Mesodermal cell (in vitro differentiated cells): ENCODE data around the gene POU6F2.

Experiments used
- H3K27ac ChIP-seq: 2 replicates; pipeline ENCODE4 v1.7.0; 2013; ENCODE audit warnings: mild to moderate bottlenecking, low read depth, low read length, moderate library complexity; ENCODE audit not compliant: severe bottlenecking
- H3K36me3 ChIP-seq: 2 replicates; pipeline ENCODE4 v1.7.1; 2013; ENCODE audit warnings: mild to moderate bottlenecking, low read length, moderate library complexity; ENCODE audit not compliant: control insufficient read depth, insufficient read depth
- H3K4me1 ChIP-seq: one replicate; pipeline ENCODE4 v1.7.1; 2013; ENCODE audit warnings: mild to moderate bottlenecking, low read length; ENCODE audit not compliant: insufficient read depth, control insufficient read depth, poor library complexity, severe bottlenecking
- H3K4me3 ChIP-seq: 2 replicates; pipeline ENCODE4 v1.7.0; 2013; ENCODE audit warnings: low read length, control low read depth, mild to moderate bottlenecking; ENCODE audit not compliant: insufficient read depth, poor library complexity, severe bottlenecking; ENCODE audit errors: extremely low read depth
- H3K9me3 ChIP-seq: 2 replicates; pipeline ENCODE4 v1.7.1; 2013; ENCODE audit warnings: mild to moderate bottlenecking, low read length, moderate library complexity; ENCODE audit not compliant: control insufficient read depth
- WGBS, 2 experiments: methylation state at CpG; one replicate each; pipeline ENCODE4 v1.1.5; 2013; ENCODE audit warnings: missing lambda C conversion rate in 2 of 2; ENCODE audit not compliant: insufficient coverage in 2 of 2; 5-methylcytosine and 5-hydroxymethylcytosine counted together

Gene POU6F2

GRCh38 chr7:39062811-39063210 lies 85.1 kb downstream of the POU6F2 start:
- Histone ChIP-seq H3K4me3 (no peak overlapping the region), H3K27ac (no peak overlapping the region), H3K9me3 (no peaks in the 10 kb centered on the region), H3K36me3 (no peaks in the 10 kb centered on the region), H3K4me1 (no peaks in the 10 kb centered on the region)
- 64 to 71% methylated on average over 3 to 4 of the region's 4 CpGs for WGBS, 2 experiments

- WGBS, 2 experiments = 65 to 72% methylated on average over 4 to 5 of the region's 5 CpGs
- H3K4me3 ChIP-seq = no peak overlapping the region
- H3K9me3 ChIP-seq = no peaks in the 10 kb centered on the region
- H3K27ac ChIP-seq = no peak overlapping the region
- peaks cover 6% of the 10 kb centered on the region for H3K4me1 ChIP-seq
- no peaks in the 10 kb centered on the region for H3K36me3 ChIP-seq
These were observed 91.3 kb downstream of the POU6F2 start for GRCh38 chr7:39069031-39069430.

GRCh38 chr7:39069896-39070881 lies 92.5 kb downstream of the POU6F2 start:
- H3K4me3 ChIP-seq = no peak overlapping the region
- no peaks in the 10 kb centered on the region for H3K9me3 ChIP-seq
- no peak overlapping the region for H3K27ac ChIP-seq
- no peaks in the 10 kb centered on the region for H3K36me3 ChIP-seq
- peaks cover 12% of the 10 kb centered on the region for H3K4me1 ChIP-seq
- 80 to 85% methylated on average over 7 to 8 of the region's 11 CpGs for WGBS, 2 experiments

- 91 to 94% methylated on average over 3 of the region's 5 CpGs for WGBS, 2 experiments
- H3K36me3 ChIP-seq = no peaks in the 10 kb centered on the region
- H3K27ac ChIP-seq = no peak overlapping the region
- peaks cover 12% of the 10 kb centered on the region for H3K4me1 ChIP-seq
- H3K9me3 ChIP-seq = no peaks in the 10 kb centered on the region
- no peak overlapping the region for H3K4me3 ChIP-seq
These were observed 93.4 kb downstream of the POU6F2 start for GRCh38 chr7:39071116-39071515.

GRCh38 chr7:39073432-39073831 lies 95.7 kb downstream of the POU6F2 start:
- Histone ChIP-seq H3K36me3 (no peaks in the 10 kb centered on the region), H3K9me3 (no peaks in the 10 kb centered on the region), H3K4me3 (no peak overlapping the region), H3K27ac (peak overlapping the region; percentile 74), H3K4me1 (peaks cover 12% of the 10 kb centered on the region)
- 31 to 40% methylated on average over 7 of the region's 8 CpGs for WGBS, 2 experiments

- Histone ChIP-seq H3K4me3 (no peak overlapping the region), H3K4me1 (peaks cover 12% of the 10 kb centered on the region), H3K36me3 (no peaks in the 10 kb centered on the region), H3K9me3 (no peaks in the 10 kb centered on the region), H3K27ac (no peak overlapping the region)
- WGBS, 2 experiments = 100% methylated on average over 1 of the region's 1 CpG; no CpG with 5 or more reads in 1 of the 2 experiments
These were observed 97.5 kb downstream of the POU6F2 start for GRCh38 chr7:39075210-39075609.

- no peaks in the 10 kb centered on the region for H3K36me3 ChIP-seq
- H3K9me3 ChIP-seq = no peaks in the 10 kb centered on the region
- 89% methylated on average over 1 of the region's 3 CpGs; no CpG with 5 or more reads in 1 of the 2 experiments for WGBS, 2 experiments
- no peak overlapping the region for H3K4me3 ChIP-seq
- H3K27ac ChIP-seq = no peak overlapping the region
- peaks cover 9% of the 10 kb centered on the region for H3K4me1 ChIP-seq
These were observed 106.1 kb downstream of the POU6F2 start for GRCh38 chr7:39083781-39084180.

- Histone ChIP-seq H3K4me1 (peaks cover 9% of the 10 kb centered on the region), H3K4me3 (no peak overlapping the region), H3K36me3 (no peaks in the 10 kb centered on the region), H3K27ac (no peak overlapping the region), H3K9me3 (no peaks in the 10 kb centered on the region)
- whole genome bisulfite sequencing, 2 experiments = 95 to 98% methylated on average over 3 of the region's 3 CpGs
These were observed 106.6 kb downstream of the POU6F2 start for GRCh38 chr7:39084349-39084748.

- Histone ChIP-seq H3K27ac (no peak overlapping the region), H3K9me3 (no peaks in the 10 kb centered on the region), H3K4me1 (peaks cover 9% of the 10 kb centered on the region), H3K4me3 (no peak overlapping the region), H3K36me3 (no peaks in the 10 kb centered on the region)
- WGBS, 2 experiments = no CpG with 5 or more reads among the region's 5 CpGs
These were observed 107.5 kb downstream of the POU6F2 start for GRCh38 chr7:39085189-39085588.

- no peaks in the 10 kb centered on the region for H3K9me3 ChIP-seq
- H3K27ac ChIP-seq = no peak overlapping the region
- H3K4me3 ChIP-seq = no peak overlapping the region
- H3K36me3 ChIP-seq = no peaks in the 10 kb centered on the region
- whole genome bisulfite sequencing, 2 experiments = 27 to 36% methylated on average over 6 of the region's 11 CpGs
- H3K4me1 ChIP-seq = peaks cover 9% of the 10 kb centered on the region
These were observed 107.9 kb downstream of the POU6F2 start for GRCh38 chr7:39085590-39086049.
